HG02884 (cell line): ENCODE measurements around the gene CDNF.
"Not testable (repeated sequence)": the region's sequence is repeated elsewhere in the genome, so short reads cannot be mapped to it uniquely, and the experiment has no call there.

Source experiments
- ATAC-seq: cut with Tn5 transposase; IDR thresholded peaks from one replicate; pipeline ENCODE4 v1.9.1; 2021; ENCODE audit warnings: mild to moderate bottlenecking, moderate library complexity; ENCODE audit not compliant: unreplicated experiment

CDNF gene

GRCh38 chr10:14840178-14840577 is 2.3 kb upstream of the CDNF start:
- ATAC-seq, result no peak

- ATAC-seq, result no peak
Observed at GRCh38 chr10:14839305-14839695, 1.5 kb upstream of the CDNF start.

- no peak for ATAC-seq
Observed at GRCh38 chr10:14838582-14839304, 906 bp upstream of the CDNF start.

GRCh38 chr10:14837003-14837756 is 657 bp downstream of the CDNF start:
- no peak for ATAC-seq

- no peak for ATAC-seq
Observed at GRCh38 chr10:14836208-14836607, 1.6 kb downstream of the CDNF start.

- ATAC-seq, result no peak
Observed at GRCh38 chr10:14833106-14833505, 4.7 kb downstream of the CDNF start.

GRCh38 chr10:14826076-14826829 is 11.6 kb downstream of the CDNF start:
- ATAC-seq, result no peak

GRCh38 chr10:14823966-14824365 is 13.9 kb downstream of the CDNF start:
- ATAC-seq, result no peak

DNA sequence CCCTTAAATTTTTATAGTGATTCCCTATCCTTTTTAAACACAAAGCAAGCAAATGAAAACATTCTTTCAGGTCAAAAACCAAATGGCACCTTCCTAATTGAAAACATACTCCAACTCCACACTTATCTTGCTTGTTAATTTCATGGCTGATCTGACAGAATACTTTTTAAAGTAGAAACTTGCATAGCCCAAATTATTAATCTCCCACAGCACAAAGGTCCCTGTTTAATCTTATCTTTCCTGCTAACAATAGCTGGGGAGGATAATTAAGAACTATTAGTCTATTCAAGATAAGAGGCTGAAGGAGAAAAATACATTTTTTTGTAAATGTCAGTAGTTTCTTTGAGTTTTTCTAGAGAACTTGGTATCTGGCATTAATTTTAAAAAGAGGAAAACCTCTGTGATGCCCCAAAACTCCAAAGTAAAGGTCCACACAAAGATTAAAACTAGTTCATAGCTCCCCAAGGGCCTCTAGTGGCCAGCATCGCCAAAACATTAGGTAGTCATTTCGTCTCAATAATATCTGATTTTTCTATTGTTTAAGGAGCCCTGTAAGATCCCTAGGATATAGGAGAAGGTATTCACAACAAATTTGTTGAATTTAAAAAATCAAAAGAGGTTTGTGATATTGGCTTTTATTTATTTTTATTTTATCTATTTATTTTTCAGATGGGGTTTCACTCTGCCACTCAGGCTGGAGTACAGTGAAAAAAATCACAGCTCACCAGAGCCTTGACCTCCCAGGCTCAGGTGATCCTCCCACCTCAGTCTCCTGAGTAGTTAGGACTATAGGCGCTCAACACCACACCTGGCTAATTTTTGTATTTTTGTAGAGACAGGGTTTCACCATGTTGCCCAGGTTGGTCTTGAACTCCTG is 14.7 kb downstream of the CDNF start:
- no peak for ATAC-seq

DNA sequence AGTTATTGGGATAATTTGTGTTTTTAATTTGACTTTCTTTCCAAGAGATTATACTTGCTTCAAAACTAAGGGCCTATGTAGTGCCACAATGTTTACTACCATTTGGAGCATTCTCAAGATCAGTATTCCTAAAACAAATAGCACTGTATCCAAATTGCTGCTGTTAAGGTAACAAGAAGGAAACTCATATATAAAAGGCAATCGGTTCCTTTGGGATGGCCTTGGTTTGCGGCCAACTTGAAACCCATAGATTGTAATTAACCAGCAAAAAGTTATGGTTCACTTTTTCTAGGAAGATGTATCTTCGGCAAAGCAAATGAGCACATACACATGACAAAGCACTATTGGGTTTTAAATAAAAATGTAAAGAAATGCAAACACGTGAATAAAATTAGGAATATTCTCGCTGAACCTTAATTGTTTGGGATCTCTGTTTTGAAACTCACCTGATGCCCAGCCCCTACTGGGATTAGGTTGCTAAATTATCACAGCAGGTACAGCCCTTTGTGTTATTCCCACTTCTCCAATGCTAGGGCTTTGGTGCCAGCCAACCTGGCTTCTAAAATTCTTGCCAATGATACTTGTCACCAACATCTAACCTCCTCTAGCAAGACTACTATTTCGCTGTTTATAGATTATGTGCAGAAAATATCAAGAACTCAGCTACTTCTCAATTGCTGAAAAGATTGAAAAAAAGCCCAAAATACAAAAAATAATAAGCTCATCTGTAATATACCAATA is 16.0 kb downstream of the CDNF start:
- ATAC-seq, result no peak

- ATAC-seq, result no peak
Observed at GRCh38 chr10:14820775-14821154, 17.1 kb downstream of the CDNF start.

- no peak for ATAC-seq
Observed at GRCh38 chr10:14820010-14820774, 17.6 kb downstream of the CDNF start.

- not testable (repeated sequence) for ATAC-seq
Observed at GRCh38 chr10:14816717-14817116, 21.1 kb downstream of the CDNF start.

- ATAC-seq, result no peak
Observed at GRCh38 chr10:14815681-14816080, 22.2 kb downstream of the CDNF start.

GRCh38 chr10:14812271-14812670 is 25.6 kb downstream of the CDNF start:
- no peak for ATAC-seq

GRCh38 chr10:14810969-14811953 is 26.6 kb downstream of the CDNF start:
- ATAC-seq, result no peak

DNA sequence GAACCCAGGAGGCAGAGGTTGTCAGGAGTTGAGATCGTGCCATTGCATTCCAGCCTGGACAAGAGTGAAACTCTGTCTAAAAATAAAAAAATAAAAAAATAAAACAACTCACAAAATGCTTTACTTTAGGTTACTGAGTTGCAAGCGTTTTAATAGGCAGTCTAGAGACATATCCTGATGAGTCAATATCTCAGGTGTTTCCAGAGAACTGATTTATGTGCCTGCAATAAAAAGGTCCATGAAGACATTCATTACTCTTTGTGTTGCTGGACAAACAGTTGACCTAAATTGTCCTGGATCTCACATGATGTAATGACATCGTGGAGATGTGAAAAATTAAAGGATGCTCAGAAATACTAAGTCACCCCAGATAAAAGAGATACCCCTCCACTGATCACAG is 31.5 kb downstream of the CDNF start:
- no peak for ATAC-seq

DNA sequence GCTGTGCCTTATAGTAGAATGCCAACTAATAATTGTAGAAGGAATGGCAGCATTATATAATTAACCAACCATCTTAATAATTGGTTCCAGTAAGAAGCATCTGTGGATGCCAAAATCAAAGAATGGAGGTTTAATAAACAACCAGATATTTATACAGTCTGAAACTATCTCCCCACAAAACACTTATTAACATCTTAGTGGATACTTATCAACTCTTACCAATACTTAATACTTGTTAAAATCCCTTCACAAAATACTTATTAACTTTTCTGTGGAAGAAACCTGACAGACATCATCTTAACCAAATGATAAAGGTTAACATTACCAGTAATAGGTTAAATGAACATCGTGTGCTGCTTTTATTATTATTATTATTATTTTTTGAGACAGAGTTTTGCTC is 34.0 kb downstream of the CDNF start:
- no peak for ATAC-seq
